ENCODE results near the gene CEP290.
A peak's percentile ranks its signal among the peaks of the same experiment; 100 is the strongest.
"Not testable (repeated sequence)": the region's sequence is repeated elsewhere in the genome, so short reads cannot be mapped to it uniquely, and the experiment has no call there.

CEP290 gene

GRCh38 chr12:88044035-88044434, 97.9 kb downstream of the CEP290 start:
- Mint-ChIP-seq H3K9me3 (no peaks in the 10 kb centered on the region), H3K4me3 (no peak overlapping the region), H3K36me3 (ENCODE audit: low read depth) (peaks cover 83% of the 10 kb centered on the region), H3K27ac (no peak overlapping the region), H3K4me1 (ENCODE audit: low read depth) (peaks cover 29% of the 10 kb centered on the region), H3K27me3 (no peaks in the 10 kb centered on the region)
- DNase-seq = no peak

- peaks cover 71% of the 10 kb centered on the region for H3K4me1 Mint-ChIP-seq (ENCODE audit: low read depth)
- no peaks in the 10 kb centered on the region for H3K27me3 Mint-ChIP-seq
- H3K27ac Mint-ChIP-seq = no peak overlapping the region
- peaks cover 68% of the 10 kb centered on the region for H3K36me3 Mint-ChIP-seq (ENCODE audit: low read depth)
- DNase-seq = no peak
- no peaks in the 10 kb centered on the region for H3K9me3 Mint-ChIP-seq
- H3K4me3 Mint-ChIP-seq = peak overlapping the region; percentile 56
Measured at GRCh38 chr12:88037770-88038169, 104.1 kb downstream of the CEP290 start.

GRCh38 chr12:88036353-88036965, 105.4 kb downstream of the CEP290 start:
- Mint-ChIP-seq H3K27ac (peak overlapping the region; percentile 98), H3K4me3 (peak overlapping the region; percentile 97), H3K9me3 (no peaks in the 10 kb centered on the region), H3K27me3 (no peaks in the 10 kb centered on the region), H3K4me1 (ENCODE audit: low read depth) (peaks cover 64% of the 10 kb centered on the region), H3K36me3 (ENCODE audit: low read depth) (peaks cover 58% of the 10 kb centered on the region)
- no peak for DNase-seq

GRCh38 chr12:88035907-88036289, 106.0 kb downstream of the CEP290 start:
- Mint-ChIP-seq H3K4me3 (peak overlapping the region; percentile 97), H3K9me3 (no peaks in the 10 kb centered on the region)

GRCh38 chr12:88035271-88035906, 106.5 kb downstream of the CEP290 start:
- peak overlapping the region; percentile 97 for H3K4me3 Mint-ChIP-seq
- no peaks in the 10 kb centered on the region for H3K27me3 Mint-ChIP-seq
- DNase-seq = peak; percentile 92
- peak overlapping the region; percentile 98 for H3K27ac Mint-ChIP-seq
- peaks cover 48% of the 10 kb centered on the region for H3K36me3 Mint-ChIP-seq (ENCODE audit: low read depth)
- peaks cover 53% of the 10 kb centered on the region for H3K4me1 Mint-ChIP-seq (ENCODE audit: low read depth)
- no peaks in the 10 kb centered on the region for H3K9me3 Mint-ChIP-seq

More at GRCh38 chr12:88035907-88036289, 106.0 kb downstream of the CEP290 start:
- H3K36me3 Mint-ChIP-seq (ENCODE audit: low read depth) = peaks cover 53% of the 10 kb centered on the region
- no peaks in the 10 kb centered on the region for H3K27me3 Mint-ChIP-seq
- no peak for DNase-seq
- peak overlapping the region; percentile 98 for H3K27ac Mint-ChIP-seq
- peaks cover 58% of the 10 kb centered on the region for H3K4me1 Mint-ChIP-seq (ENCODE audit: low read depth)

- not testable (repeated sequence) for H3K27me3 Mint-ChIP-seq; H3K36me3 Mint-ChIP-seq (ENCODE audit: low read depth); H3K27ac Mint-ChIP-seq; H3K4me3 Mint-ChIP-seq; H3K9me3 Mint-ChIP-seq; DNase-seq
- H3K4me1 Mint-ChIP-seq (ENCODE audit: low read depth) = peaks cover 15% of the 10 kb centered on the region
Measured at GRCh38 chr12:88031161-88031560, 110.7 kb downstream of the CEP290 start.

- Mint-ChIP-seq H3K36me3 (ENCODE audit: low read depth) (no peaks in the 10 kb centered on the region), H3K4me1 (ENCODE audit: low read depth) (peaks cover 6% of the 10 kb centered on the region), H3K27me3 (no peaks in the 10 kb centered on the region), H3K27ac (no peak within 1 kb of the TSS), H3K4me3 (no peak within 1 kb of the TSS), H3K9me3 (no peaks in the 10 kb centered on the region)
- DNase-seq = no peak
Measured at GRCh38 chr12:88029093-88029665, 112.7 kb downstream of the CEP290 start, which contains the start of gene C12orf50. Gene C12orf50 (minus strand): TSS chr12:88029401. CDS start chr12:88026962, 2,439 bp downstream.

- Mint-ChIP-seq H3K36me3 (ENCODE audit: low read depth) (no peaks in the 10 kb centered on the region), H3K9me3 (no peaks in the 10 kb centered on the region), H3K27ac (no peak overlapping the region), H3K4me1 (ENCODE audit: low read depth) (no peaks in the 10 kb centered on the region), H3K27me3 (no peaks in the 10 kb centered on the region), H3K4me3 (no peak overlapping the region)
- no peak for DNase-seq
Measured at GRCh38 chr12:88026196-88026595, 115.7 kb downstream of the CEP290 start.

GRCh38 chr12:88017964-88018363, 123.9 kb downstream of the CEP290 start:
- peaks cover 28% of the 10 kb centered on the region for H3K27me3 Mint-ChIP-seq
- no peak for DNase-seq
- H3K36me3 Mint-ChIP-seq (ENCODE audit: low read depth) = no peaks in the 10 kb centered on the region
- H3K9me3 Mint-ChIP-seq = peaks cover 6% of the 10 kb centered on the region
- no peak overlapping the region for H3K4me3 Mint-ChIP-seq
- no peaks in the 10 kb centered on the region for H3K4me1 Mint-ChIP-seq (ENCODE audit: low read depth)
- H3K27ac Mint-ChIP-seq = no peak overlapping the region

GRCh38 chr12:88015825-88016224, 126.1 kb downstream of the CEP290 start:
- Mint-ChIP-seq H3K4me3 (no peak overlapping the region), H3K36me3 (ENCODE audit: low read depth) (no peaks in the 10 kb centered on the region), H3K9me3 (peaks cover 6% of the 10 kb centered on the region), H3K27me3 (peaks cover 47% of the 10 kb centered on the region), H3K27ac (no peak overlapping the region), H3K4me1 (ENCODE audit: low read depth) (no peaks in the 10 kb centered on the region)
- DNase-seq = no peak

GRCh38 chr12:88011755-88012154, 130.1 kb downstream of the CEP290 start:
- Mint-ChIP-seq H3K27ac (no peak overlapping the region), H3K4me3 (no peak overlapping the region), H3K4me1 (ENCODE audit: low read depth) (no peaks in the 10 kb centered on the region)

GRCh38 chr12:88006351-88006750, 135.5 kb downstream of the CEP290 start:
- Mint-ChIP-seq H3K36me3 (ENCODE audit: low read depth) (no peaks in the 10 kb centered on the region), H3K4me1 (ENCODE audit: low read depth) (no peaks in the 10 kb centered on the region), H3K9me3 (no peaks in the 10 kb centered on the region), H3K4me3 (no peak overlapping the region), H3K27me3 (peaks cover 22% of the 10 kb centered on the region), H3K27ac (no peak overlapping the region)
- no peak for DNase-seq

More at GRCh38 chr12:88011755-88012154, 130.1 kb downstream of the CEP290 start:
- DNase-seq = no peak
- H3K9me3 Mint-ChIP-seq = no peaks in the 10 kb centered on the region
- peaks cover 32% of the 10 kb centered on the region for H3K27me3 Mint-ChIP-seq
- H3K36me3 Mint-ChIP-seq (ENCODE audit: low read depth) = no peaks in the 10 kb centered on the region

- H3K27me3 Mint-ChIP-seq = peaks cover 16% of the 10 kb centered on the region
- no peaks in the 10 kb centered on the region for H3K9me3 Mint-ChIP-seq
- no peaks in the 10 kb centered on the region for H3K4me1 Mint-ChIP-seq (ENCODE audit: low read depth)
- H3K4me3 Mint-ChIP-seq = no peak overlapping the region
- no peak overlapping the region for H3K27ac Mint-ChIP-seq
- DNase-seq = no peak
- H3K36me3 Mint-ChIP-seq (ENCODE audit: low read depth) = no peaks in the 10 kb centered on the region
Measured at GRCh38 chr12:88001327-88001726, 140.6 kb downstream of the CEP290 start.
